Esophagus muscularis mucosa (tissue), 4 donors: Measurements from ENCODE around the gene CUL2. TPM values are rescaled to one million over a fixed set of nuclear protein-coding genes. Genes with fewer than 3 reads are reported as not detected.
"Not testable (repeated sequence)": the region's sequence is repeated elsewhere in the genome, so short reads cannot be mapped to it uniquely, and the experiment has no call there.

ENCODE experiments used
- DNase-seq: peaks from one replicate; pipeline ENCODE4 v3.0.0-alpha.2; 2017; ENCODE audit errors: extremely low spot score
- H3K27ac ChIP-seq, 4 donors: fragments of 200-600 bp; sonication (generic); replicated peaks in 1 of 4; 1 replicate in 3 of 4; 2 replicates in 1 of 4; pipeline ENCODE4 v1.5.1; 2016 to 2019; ENCODE audit warnings: mild to moderate bottlenecking in 1 of 4
- H3K27me3 ChIP-seq, 4 donors: fragments of 200-600 bp; sonication (generic); one replicate each; pipeline versions ENCODE4 v1.5.1 to v1.6.0; 2016 to 2019
- H3K36me3 ChIP-seq, 4 donors: fragments of 200-600 bp; sonication (generic); one replicate each; pipeline ENCODE4 v1.5.1; 2016 to 2019
- H3K4me1 ChIP-seq, 4 donors: fragments of 200-600 bp; sonication (generic); one replicate each; pipeline ENCODE4 v1.5.1; 2016 to 2019
- H3K4me3 ChIP-seq, 4 donors: fragments of 200-600 bp; sonication (generic); 1 replicate in 2 of 4; 2 replicates in 2 of 4; pipeline ENCODE4 v1.5.1; 2016 to 2019; ENCODE audit warnings: mild to moderate bottlenecking in 4 of 4, moderate library complexity in 1 of 4
- H3K9me3 ChIP-seq, 4 donors: fragments of 200-600 bp; sonication (generic); 1 replicate in 3 of 4; 2 replicates in 1 of 4; pipeline ENCODE4 v1.5.1; 2016 to 2019
- EP300 ChIP-seq: sonication (generic); formaldehyde crosslinking; IDR thresholded peaks from one replicate; pipeline ENCODE4 v1.6.1; 2017; ENCODE audit warnings: antibody characterized with exemption
- POLR2A ChIP-seq: fragments of 450-650 bp; IDR thresholded peaks from one replicate; pipeline ENCODE4 v1.6.1; 2017; ENCODE audit warnings: antibody characterized with exemption, moderate library complexity, mild to moderate bottlenecking, low read depth
- POLR2AphosphoS5 ChIP-seq, 2 donors: sonication (generic); formaldehyde crosslinking; IDR thresholded peaks; one replicate each; pipeline ENCODE4 v1.6.1; 2017; ENCODE audit warnings: antibody characterized with exemption in 2 of 2
- WGBS: methylation state at CpG from one replicate; pipeline ENCODE4 v1.1.5; 2018; 5-methylcytosine and 5-hydroxymethylcytosine counted together
- intact Hi-C: fragments of 100-400 bp; cut with DNase I; formaldehyde crosslinking; loops from one replicate; pipeline ENCODE4 v1.15.1; 2023
- total RNA-seq, 4 donors: library from RNA; depleted of rRNA; stranded (reverse); fragments of >200 nt; gene quantifications; one replicate each; pipeline versions ENCODE4 v1.1.0 to v1.2.1, GENCODE V29; 2016
- TF ChIP-seq, protein P1 (sequence below), 3 experiments: fragments of 200-600 bp in 2 of 3; fragments of 450-650 bp in 1 of 3; sonication (generic) in 2 of 3; IDR thresholded peaks; one replicate each; pipeline ENCODE4 v1.5.1; 2017 to 2019; ENCODE audit warnings: antibody characterized with exemption in 3 of 3, mild to moderate bottlenecking in 2 of 3, moderate library complexity in 1 of 3

The CUL2 gene
- total RNA-seq, 4 donors from 2014 or later, result 22.3 to 27.2 (median 23.1) TPM

DNA sequence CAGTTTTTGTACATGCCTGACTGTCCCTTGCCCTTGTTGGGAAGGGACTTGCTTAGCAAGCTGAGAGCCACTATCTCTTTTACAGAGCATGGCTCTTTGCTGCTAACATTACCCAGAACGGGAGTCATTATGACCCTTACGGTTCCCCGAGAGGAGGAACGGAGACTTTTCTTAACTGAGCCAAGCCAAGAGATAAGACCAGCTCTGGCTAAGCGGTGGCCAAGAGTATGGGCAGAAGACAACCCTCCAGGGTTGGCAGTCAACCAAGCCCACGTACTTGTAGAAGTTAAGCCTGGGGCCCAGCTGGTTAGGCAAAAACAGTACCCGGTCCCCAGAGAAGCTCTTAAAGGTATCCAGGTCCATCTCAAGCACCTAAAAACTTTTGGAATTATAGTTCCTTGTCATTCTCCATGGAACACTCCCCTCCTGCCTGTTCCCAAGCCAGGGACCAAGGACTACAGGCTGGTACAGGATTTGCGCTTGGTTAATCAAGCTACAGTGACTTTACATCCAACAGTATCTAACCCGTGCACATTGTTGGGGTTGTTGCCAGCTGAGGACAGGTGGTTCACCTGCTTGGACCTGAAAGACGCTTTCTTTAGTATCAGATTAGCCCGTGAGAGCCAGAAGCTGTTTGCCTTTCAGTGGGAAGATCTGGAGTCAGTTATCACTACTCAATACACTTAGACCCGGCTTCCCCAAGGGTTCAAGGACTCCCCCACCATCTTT lies 118.4 kb downstream of the CUL2 start:
- intact Hi-C loops, H3K36me3 ChIP-seq, H3K4me3 ChIP-seq, H3K27me3 ChIP-seq, DNase-seq, H3K27ac ChIP-seq, H3K9me3 ChIP-seq: not testable (repeated sequence)
- H3K4me1 ChIP-seq, result peaks cover 15 to 16% (median 16%) of the 10 kb centered on the region in 4 donors
- WGBS, result 98% methylated on average over 11 of the region's 12 CpGs

DNA sequence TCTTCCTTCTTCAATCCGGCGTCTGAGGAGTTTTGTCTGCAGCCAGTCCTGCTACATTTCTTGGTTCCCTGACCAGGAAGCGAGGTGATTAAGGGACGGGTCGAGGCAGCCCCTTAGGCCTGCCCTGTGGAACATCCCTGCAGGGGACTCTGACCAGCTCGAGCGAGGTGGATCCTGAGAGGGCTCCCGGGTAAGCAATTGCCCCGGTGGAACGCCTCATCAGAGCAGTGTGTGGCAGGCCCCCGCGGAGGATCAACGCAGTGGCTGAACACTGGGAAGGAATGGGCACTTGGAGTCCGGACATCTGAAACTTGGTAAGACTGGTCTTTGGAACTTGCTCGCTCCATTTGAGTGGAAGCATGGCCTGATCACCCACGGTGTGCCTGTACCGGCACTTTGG lies 121.0 kb downstream of the CUL2 start:
- no peaks in the 10 kb centered on the region for H3K36me3 ChIP-seq
- intact Hi-C loops, result loop anchor here (5.0 to 10.0 kb wide), 2 partner anchors 252 to 304 kb away; no protein-coding TSS in a partner anchor
- no peak for DNase-seq
- TF ChIP-seq EP300 (no peak), POLR2A (no peak), POLR2AphosphoS5 (IDR thresholded peaks at IDR 0.05) (no peak)
- TF ChIP-seq, protein P1, sequence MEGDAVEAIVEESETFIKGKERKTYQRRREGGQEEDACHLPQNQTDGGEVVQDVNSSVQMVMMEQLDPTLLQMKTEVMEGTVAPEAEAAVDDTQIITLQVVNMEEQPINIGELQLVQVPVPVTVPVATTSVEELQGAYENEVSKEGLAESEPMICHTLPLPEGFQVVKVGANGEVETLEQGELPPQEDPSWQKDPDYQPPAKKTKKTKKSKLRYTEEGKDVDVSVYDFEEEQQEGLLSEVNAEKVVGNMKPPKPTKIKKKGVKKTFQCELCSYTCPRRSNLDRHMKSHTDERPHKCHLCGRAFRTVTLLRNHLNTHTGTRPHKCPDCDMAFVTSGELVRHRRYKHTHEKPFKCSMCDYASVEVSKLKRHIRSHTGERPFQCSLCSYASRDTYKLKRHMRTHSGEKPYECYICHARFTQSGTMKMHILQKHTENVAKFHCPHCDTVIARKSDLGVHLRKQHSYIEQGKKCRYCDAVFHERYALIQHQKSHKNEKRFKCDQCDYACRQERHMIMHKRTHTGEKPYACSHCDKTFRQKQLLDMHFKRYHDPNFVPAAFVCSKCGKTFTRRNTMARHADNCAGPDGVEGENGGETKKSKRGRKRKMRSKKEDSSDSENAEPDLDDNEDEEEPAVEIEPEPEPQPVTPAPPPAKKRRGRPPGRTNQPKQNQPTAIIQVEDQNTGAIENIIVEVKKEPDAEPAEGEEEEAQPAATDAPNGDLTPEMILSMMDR (IDR thresholded peaks at IDR 0.05), result no peak
- no peak overlapping the region for H3K27ac ChIP-seq
- 98% methylated on average over 8 of the region's 17 CpGs for WGBS
- H3K4me3 ChIP-seq, result no peak overlapping the region
- peaks cover 15 to 21% (median 20%) of the 10 kb centered on the region in 4 donors for H3K4me1 ChIP-seq
- no peaks in the 10 kb centered on the region for H3K9me3 ChIP-seq
- H3K27me3 ChIP-seq, result no peaks in the 10 kb centered on the region

DNA sequence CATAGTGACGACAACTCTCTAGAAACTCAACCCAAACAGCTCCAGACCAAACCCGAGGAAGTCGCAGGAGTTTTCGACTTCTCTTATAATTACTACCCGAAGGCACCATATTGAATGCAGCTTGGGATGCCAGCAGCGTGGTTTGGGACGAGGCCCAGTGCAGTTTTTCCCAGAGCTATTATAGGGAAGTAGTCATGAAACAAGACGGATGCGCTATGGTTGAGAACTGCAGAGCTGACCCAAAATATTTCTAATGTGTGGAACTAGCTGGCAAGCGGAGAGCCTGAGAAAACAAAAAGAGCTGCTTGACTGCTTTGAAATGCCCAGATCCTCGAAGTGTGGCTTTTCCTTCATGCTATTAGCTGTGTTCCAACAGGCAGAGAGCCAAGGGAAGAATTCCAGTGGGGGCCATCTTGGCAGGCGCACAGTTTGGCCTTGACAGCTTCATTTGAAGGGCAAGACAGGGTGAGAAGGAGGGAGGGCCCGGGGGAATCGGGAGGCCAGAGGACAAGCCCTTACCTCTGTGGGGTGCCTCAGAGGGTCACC lies 122.7 kb downstream of the CUL2 start:
- peak overlapping the region; percentile 55 to 74 (median 64) for H3K27ac ChIP-seq
- 44% methylated on average over 14 of the region's 14 CpGs for WGBS

DNA sequence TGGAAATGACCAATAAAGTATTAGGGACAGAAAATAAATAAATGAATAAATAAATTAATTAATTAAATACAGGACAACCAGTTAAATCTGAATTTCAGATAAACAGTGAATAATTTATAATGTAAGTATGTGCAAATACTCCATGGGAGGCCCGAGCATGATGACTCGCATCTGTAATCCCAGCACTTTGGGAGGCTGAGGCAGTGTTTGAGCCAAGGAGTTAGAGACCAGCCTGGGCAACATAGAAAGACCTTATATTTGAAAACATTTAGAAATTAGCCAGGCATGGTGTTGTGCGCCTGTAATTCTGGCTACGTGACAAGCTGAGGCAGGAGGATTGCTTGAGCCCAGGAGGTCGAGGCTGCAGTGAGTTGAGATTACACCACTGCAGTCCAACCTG lies 123.7 kb downstream of the CUL2 start:
- no peaks in the 10 kb centered on the region for H3K27me3 ChIP-seq
- 90% methylated on average over 5 of the region's 5 CpGs for WGBS
- no peak for DNase-seq
- no peaks in the 10 kb centered on the region for H3K36me3 ChIP-seq
- H3K27ac ChIP-seq, result peak overlapping the region in 1 of 4 donors; percentile 74
- TF ChIP-seq POLR2AphosphoS5 (IDR thresholded peaks at IDR 0.05) (no peak), POLR2A (no peak), EP300 (no peak)
- TF ChIP-seq, protein P1 (IDR thresholded peaks at IDR 0.05), result no peak
- H3K4me1 ChIP-seq, result peaks cover 12 to 21% (median 20%) of the 10 kb centered on the region in 4 donors
- H3K4me3 ChIP-seq, result no peak overlapping the region
- intact Hi-C loops, result loop anchor here (5.0 to 10.0 kb wide), 2 partner anchors 249 to 302 kb away; no protein-coding TSS in a partner anchor
- no peaks in the 10 kb centered on the region for H3K9me3 ChIP-seq

More for the DNA sequence above, 122.7 kb downstream of the CUL2 start:
- TF ChIP-seq EP300 (no peak), POLR2AphosphoS5 (IDR thresholded peaks at IDR 0.05) (peak in 1 of 2 donors; percentile 41)
- intact Hi-C loops, result loop anchor here (5.0 to 10.0 kb wide), 2 partner anchors 250 to 303 kb away; no protein-coding TSS in a partner anchor
- no peak for DNase-seq
- no peaks in the 10 kb centered on the region for H3K27me3 ChIP-seq
- no peaks in the 10 kb centered on the region for H3K9me3 ChIP-seq
- H3K36me3 ChIP-seq, result no peaks in the 10 kb centered on the region
- H3K4me3 ChIP-seq, result peak overlapping the region in 1 of 4 donors; percentile 22
- peaks cover 15 to 21% (median 20%) of the 10 kb centered on the region in 4 donors for H3K4me1 ChIP-seq

DNA sequence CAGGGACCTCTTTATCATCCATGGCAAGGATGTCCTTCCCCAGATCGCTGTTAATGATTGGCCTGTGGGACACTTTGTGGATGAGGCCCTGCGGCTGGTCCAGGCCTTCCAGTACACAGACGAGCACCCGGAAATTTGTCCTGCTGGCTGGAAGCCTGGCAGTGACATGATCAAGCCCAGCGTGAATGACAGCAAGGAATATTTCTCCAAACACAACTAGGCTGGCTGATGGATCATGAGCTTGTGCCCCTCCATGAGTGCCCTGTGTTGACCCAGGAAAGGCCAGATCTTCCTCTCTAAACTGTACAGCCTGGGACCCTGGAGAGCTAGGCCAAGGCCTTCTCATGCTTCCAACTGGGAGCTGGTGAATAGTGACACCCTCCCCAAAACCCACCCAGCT lies 124.1 kb downstream of the CUL2 start:
- no peaks in the 10 kb centered on the region for H3K36me3 ChIP-seq
- H3K27ac ChIP-seq, result no peak overlapping the region
- H3K9me3 ChIP-seq, result no peaks in the 10 kb centered on the region
- H3K4me3 ChIP-seq, result no peak overlapping the region
- intact Hi-C loops, result loop anchor here (5.0 to 10.0 kb wide), 2 partner anchors 249 to 301 kb away; no protein-coding TSS in a partner anchor
- TF ChIP-seq EP300, result no peak
- DNase-seq, result no peak
- 95% methylated on average over 5 of the region's 5 CpGs for WGBS
- no peaks in the 10 kb centered on the region for H3K27me3 ChIP-seq
- H3K4me1 ChIP-seq, result peaks cover 9 to 21% (median 20%) of the 10 kb centered on the region in 4 donors

DNA sequence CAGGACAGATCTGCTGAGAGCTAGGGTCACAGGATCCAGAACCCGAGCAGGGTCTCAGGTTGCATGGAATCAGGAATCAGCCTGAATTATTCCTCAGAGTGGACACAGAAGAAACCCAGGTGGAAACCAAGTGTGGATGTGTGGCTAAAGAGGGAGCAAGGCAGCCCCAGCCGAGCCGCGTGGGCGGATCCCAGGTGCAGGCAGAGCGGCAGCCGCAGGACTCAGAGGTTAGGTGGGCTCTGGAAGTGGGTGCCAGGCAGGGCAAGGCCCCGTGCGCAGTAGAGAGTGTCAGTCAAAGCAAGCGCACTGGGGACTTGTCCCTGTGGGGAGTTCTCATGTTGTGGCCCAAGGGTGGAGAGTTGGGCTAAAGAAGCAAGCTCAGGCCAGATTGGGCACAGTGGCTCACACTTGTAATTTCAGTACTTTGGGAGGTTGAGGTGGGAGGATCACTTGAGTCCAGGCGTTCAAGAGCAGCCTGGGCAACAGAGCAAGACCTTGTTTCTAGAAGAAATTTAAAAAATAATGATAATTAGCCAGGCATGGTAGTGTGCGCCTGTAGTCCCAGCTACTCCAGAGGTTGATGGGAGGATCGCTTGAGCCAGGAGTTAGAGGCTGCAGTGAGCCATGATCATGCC lies 125.9 kb downstream of the CUL2 start:
- H3K27ac ChIP-seq, result no peak overlapping the region
- H3K9me3 ChIP-seq, result no peaks in the 10 kb centered on the region
- no peak for DNase-seq
- H3K4me1 ChIP-seq, result peaks cover 9 to 21% (median 20%) of the 10 kb centered on the region in 4 donors
- intact Hi-C loops, result loop anchor here (10.0 kb wide), 1 partner anchor 299 kb away; no protein-coding TSS in a partner anchor
- WGBS, result 97% methylated on average over 13 of the region's 13 CpGs
- no peaks in the 10 kb centered on the region for H3K36me3 ChIP-seq
- no peaks in the 10 kb centered on the region for H3K27me3 ChIP-seq
- H3K4me3 ChIP-seq, result no peak overlapping the region
- TF ChIP-seq POLR2AphosphoS5 (IDR thresholded peaks at IDR 0.05), result no peak
- TF ChIP-seq, protein P1 (IDR thresholded peaks at IDR 0.05), result no peak
- no peak for TF ChIP-seq POLR2A
- no peak for TF ChIP-seq EP300
